NCI-H2196 (cell line): ENCODE measurements around the gene KCNMA1.

Experiments used
- DNase-seq: peaks from one replicate; lab custom pipeline; 2025; ENCODE audit not compliant: unreplicated experiment; lab: John Stamatoyannopoulos, UW

KCNMA1 gene

DNA sequence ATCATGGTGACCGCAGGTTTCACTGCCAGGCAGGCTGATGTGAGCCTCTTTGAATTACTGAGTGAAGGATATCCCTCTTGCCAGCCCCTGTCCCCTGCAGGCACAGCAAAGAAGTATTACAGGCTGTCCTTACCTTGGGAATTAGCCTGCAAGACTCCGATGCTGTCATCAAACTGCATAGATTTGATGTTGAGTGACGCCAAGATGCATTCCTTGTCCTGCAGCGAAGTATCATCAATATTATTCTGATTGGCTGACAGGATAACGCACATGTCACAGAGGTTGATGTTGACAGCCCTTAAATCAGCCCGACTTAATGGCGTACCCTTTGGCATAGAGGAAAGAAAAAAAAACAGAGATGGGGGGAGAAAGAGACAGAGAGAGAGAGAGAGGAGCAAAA lies 693.0 kb downstream of the KCNMA1 start:
- no peak for DNase-seq

DNA sequence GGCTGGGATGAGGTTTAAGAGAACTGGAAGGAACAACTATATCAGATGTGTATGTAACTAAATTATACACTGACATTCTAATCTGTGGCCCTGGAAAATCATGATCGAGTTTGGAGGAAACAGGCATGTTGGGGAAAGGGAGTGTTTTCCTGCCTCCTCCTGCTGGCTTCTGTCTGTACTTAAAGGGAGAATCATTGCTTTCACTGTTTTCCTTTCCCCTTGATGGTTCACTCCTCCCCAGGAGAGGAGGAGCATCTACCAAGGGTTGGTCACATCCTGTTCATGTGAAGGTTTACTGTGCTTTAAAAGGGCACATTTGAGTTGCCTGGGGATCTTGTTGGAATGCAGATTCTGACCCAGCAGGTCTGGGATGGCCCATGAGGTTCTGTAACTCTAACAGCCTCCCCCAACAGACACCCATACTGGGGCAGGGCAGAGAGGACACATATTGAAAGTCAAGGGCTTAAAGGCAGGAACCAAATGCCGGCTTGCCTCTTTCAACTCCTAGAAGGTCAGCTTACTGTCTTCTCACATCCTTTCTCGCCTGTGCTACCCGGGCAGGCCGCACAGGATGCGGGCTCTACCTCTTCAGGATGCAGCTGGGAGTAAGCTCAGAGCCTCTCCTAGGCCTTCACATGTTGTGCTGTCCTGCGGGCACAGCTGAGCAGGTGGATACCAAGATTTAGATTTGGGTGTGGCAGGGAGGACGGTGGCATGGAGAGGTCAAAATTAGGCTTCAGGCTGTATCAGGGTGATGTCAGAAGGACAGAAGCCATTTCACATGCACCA lies 694.8 kb downstream of the KCNMA1 start:
- DNase-seq, result no peak

DNA sequence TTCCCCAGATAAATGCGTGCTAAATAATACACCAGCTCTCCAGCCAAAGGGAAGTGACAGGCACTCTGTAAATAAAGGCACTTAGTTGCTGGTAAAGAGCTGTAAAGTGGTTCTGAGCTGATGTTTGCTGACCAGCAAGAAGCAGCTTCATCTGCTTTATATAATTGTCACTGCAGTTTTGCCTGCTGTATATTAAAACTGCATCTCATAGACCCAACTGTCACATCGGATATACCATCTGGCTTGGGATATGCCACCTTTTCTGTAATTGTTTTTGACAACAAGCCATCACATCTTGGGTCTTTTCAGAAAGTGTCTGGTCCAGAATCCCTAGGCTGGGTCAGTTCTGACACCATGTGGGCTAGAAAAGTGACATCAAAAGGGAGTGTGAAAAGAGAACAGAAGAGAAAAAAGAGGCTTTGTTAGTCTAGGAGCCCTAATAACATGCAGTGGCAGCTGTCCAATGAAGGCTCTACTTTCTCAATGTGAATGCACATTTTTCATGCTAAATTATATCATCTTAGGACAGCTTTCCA lies 697.6 kb downstream of the KCNMA1 start:
- DNase-seq, result no peak

DNA sequence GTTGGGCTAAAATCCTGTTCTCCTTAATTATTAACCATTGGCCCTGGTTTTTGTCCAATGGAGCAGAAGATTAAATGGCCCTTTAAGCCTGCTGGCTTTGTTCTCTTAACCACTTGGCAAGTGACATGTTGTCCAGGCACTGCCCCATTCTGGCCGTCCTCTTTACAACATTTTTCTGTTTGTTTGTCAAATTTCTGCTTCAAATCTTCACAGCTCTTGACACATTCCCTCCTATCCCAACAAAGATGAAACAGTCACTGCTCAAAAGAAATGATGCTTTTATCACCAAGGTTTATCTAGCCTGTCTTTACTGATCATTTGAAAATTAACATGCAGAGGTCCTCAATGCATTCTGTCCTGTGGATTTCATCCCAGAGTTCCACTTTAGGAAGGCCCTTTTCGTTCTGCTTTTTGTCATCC lies 700.4 kb downstream of the KCNMA1 start:
- DNase-seq, result no peak

DNA sequence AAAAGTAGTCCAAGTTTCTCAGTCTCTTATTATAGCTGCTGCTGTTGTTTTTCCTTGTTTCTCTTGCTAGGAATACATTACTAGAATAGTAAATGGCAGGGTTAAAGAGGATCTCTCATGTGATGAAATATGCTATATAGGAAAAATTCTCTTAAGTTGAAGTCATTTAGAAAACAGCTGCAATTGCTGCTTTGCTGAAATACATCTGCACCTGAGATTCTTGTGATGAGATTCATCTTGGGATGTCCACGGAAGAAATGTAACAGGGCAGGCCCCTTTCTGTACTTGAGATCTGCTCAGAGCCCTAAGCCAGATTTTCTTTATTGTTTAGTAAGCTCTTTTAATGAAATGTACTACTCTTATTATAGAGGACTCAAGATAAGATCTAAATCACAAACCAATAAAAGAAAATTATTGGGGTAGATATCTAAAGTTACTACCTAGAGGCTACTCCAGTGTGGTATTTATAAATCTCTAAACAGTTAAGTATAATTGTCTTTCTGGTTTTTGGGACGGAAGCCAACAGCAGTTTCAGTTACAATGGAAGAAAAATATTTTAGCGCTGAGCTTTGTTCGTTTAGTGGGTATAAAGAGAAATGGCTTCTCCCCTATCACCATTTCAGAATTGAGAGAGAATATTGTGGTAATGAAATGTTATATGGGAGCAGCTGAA lies 701.5 kb downstream of the KCNMA1 start:
- no peak for DNase-seq

DNA sequence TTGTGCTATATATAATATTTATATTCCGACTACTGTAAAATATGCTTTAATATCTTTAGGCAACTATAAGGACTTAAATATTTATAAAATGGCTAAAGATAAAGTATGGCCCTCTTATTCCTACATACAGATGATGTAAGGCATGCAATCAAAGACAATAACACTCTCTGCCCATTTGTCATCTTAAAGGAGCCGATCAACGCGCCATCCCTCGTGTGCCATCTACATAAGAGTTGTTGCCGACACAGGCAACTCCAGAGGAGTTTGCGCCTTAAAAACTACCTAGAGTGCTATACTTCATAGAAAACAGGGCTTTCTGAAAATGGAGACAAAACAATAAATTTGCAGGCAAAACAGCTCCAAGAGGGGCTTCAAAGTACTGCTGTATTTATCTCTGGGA lies 709.0 kb downstream of the KCNMA1 start:
- DNase-seq, result no peak

DNA sequence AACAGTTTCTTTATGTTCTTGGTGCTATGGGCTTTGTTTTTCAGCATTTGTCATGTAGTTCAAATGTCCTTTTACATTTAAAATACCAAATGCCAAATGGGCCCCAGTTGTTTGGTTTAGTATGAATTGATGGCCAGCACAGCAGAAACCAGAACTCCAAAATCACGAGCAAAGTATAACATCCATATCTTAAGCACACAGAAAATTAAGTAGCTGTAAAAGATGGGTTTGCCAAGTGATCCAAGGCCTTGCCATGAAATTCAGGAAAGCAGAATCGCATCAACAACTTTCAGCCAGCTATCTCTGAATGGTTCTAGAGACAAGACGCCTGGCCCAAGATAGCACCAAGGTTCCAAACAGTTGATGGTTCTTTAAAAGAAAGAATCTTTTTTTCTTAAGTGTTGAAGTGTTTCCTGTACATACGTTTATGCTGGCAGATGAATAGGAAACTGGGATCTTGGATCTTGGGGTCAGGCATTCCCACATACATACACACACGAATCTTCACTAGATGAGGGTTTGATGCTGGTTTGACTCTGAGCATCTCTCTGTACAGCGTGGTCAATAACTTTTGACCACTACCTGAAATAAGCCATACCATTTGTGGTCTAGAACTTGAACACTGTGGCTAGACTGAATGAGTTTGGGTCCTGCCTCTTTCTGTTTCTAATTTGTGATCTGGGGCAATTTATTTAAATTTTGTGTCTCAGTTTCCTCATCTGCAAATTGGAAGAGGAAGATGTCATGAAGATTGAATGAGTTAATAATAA lies 711.8 kb downstream of the KCNMA1 start:
- DNase-seq, result no peak

DNA sequence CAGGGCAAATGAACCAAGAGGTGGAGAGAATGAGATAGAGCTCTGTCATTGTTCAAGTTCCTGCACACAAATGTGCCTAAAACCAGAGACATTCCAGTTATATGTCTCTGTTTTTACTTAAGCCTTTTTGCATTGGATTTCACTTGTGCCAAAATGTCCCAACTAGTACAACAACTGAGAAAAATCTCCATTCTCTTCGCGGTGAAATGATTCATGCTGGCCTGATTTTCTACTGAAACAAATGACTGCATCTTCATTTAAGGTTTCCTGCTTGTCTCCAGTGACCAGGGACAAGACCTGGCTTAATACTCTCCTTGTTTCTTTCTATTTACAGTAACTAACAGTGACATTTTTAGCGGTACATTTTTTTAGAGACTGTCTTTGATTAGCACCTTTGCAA lies 714.9 kb downstream of the KCNMA1 start:
- DNase-seq, result no peak

DNA sequence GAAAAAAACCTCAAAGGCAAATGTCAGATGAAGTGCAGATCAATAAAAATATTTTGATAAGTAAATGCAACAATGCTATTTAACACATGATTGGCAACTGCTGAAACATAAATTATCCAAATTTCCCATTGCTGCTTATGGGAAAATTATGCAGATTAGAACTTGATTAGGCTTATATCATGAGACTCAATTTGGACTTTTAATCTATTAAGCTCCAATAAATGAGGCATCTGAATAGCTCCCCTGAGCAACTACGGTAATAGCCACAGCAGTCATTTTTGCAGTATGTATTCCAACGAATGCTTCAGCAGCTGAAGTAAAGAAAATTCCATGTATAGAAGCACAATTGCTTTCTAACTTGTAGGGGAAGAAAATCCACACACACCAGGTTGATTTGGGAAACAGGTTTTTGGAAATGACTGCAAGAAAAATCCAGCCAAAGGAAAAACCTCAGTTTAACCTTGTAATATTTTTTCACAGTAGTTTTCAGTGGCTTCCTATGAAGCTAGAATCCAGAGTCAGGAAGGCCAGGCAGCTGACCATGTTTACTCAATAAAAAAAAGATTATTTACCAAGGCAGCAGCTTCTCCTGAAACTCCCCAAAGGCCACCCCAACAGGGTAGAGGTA lies 716.1 kb downstream of the KCNMA1 start:
- DNase-seq, result no peak

DNA sequence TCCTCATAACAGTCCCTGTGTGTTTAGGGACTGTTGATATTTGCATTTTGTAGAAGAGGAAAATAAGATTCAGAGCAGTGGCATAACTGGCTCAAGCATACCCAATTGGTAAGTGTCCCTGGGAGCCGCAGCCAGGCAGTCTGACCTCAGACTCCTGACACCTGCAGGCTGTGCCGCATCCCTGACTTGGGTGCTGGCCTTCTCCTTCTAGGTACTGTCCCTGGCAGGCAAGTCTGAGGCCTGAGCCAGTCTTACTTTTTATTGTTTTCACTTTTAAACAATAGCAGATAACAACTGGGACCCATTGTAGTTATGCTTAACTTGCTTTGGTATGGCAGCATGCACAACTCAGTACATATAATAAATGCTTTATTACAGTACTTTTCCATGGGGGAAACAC lies 717.0 kb downstream of the KCNMA1 start:
- no peak for DNase-seq

DNA sequence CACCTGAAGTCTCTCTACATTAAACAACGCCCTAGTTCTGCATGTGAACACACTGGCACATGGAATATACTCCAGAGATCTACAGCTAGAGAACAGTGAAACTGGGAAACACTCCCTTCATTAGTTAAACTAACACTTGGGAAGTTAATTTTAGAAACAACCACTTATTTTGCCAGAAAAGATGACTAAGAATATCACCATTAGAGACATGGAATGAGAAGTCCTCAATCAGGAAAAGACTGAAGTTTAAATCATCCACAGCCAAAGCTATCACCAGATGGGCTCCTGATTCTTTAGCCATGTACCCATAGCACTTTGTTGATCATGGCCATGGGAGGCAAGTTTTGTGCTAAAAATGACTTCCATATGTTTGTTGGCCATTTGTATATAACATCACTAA lies 719.5 kb downstream of the KCNMA1 start:
- DNase-seq, result no peak

DNA sequence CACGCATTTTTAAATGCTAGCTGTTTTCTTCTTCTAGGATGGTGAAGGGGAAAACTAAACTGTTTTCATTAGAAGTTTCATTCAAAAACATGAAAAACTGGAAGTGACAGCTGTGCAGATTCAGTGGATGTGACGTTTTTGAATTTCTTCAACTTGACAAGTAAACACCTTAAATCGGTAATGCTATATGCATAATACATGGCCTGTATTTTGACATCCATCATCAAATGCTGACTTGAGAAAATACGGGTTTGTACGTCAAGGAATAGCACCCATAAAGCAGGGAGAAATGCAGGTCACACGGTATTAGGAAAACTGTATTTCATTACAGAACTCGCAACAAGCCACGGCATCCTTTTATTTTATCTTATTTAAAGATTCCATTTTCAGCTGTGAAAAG lies 720.5 kb downstream of the KCNMA1 start:
- no peak for DNase-seq

DNA sequence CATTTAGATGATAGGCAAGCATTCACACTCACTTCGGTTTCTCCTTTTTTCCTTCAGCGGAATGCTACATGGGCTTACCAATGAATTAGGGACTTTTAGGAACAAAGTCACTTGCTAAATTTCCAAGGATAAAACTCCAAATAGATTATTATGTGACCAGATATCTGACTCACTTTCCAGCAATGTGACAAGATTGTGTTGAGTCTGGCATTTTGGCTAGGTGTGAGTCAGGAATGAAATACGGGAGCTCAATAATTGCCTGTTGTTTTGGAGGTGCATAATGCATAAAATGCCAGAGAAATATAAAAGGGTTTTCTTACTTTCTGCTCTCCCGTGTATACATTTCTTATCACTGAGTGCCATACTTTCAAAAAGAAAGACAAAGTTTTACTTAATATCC lies 721.1 kb downstream of the KCNMA1 start:
- DNase-seq, result no peak

DNA sequence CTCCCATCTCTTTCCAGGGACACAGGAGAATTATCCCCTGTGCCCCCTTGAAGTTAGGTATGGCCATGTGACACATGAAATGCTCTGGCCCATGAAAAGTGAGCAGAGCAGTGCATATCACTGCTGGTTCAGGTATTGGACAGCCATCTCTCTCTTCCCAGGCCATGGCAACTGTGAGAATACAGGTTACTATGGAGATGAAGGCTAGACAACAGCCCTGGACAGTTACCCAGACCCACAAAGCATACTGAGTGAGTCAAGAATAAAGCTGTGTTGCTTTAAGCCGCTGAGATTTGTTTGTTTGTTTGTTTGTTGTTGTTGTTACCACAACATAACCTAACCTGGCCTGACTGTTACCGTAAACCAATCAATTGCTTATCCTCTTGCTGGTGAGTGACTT lies 722.3 kb downstream of the KCNMA1 start:
- DNase-seq, result no peak

DNA sequence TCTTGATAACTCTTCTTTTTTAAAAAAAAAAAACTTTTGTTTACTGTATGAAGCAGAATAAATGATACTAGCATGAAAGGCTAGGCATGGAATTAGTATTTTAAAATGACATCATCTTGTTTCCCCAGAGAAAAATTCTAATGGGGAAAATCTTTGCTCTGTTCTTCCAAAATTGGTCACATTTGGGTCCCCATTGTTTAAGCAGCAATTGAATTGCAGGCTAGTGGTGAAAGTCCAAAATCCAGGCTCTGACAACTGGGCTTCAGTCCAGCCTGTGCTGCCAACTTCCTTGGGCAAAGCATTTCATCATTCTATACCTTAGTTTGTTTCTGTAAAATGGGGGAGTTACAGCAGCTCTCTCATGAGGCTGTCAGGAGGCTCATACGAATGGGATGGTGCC lies 726.4 kb downstream of the KCNMA1 start:
- DNase-seq, result no peak

DNA sequence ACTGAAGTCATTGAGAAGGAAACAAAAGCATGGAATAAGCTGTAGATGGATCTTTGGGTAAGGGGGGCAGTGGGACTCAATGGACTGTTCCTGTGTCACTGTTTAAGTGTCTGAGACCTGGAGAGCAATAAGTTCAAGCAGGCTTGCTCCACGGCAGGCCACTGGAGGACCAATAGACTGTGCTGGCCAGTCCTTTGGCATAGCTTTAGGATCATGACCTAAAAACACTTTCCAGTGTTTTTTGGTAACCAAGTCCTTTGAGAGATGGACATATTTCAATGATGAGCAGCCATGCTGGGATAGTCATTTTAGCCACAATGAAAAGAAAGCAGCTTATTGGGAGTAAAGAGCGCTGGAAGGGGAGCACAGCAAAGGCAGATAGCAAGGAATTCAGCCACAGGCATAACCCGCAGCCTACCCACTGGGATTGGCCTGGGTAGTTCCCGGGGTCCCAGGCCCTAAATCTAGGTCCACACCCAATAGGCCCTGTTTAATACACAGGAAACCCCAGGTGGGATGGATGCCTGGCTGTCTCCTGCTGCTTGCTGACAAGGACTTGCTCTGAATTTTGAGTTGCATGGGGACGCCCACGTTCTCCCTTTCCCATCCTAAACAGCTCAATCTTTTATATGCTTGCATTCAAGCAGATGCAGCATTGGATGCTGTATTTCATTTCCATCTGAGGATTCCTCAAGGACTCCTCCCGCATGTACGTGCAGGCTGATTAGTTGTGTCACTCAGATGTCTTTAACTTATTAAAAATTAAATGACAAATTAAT lies 727.2 kb downstream of the KCNMA1 start:
- no peak for DNase-seq

DNA sequence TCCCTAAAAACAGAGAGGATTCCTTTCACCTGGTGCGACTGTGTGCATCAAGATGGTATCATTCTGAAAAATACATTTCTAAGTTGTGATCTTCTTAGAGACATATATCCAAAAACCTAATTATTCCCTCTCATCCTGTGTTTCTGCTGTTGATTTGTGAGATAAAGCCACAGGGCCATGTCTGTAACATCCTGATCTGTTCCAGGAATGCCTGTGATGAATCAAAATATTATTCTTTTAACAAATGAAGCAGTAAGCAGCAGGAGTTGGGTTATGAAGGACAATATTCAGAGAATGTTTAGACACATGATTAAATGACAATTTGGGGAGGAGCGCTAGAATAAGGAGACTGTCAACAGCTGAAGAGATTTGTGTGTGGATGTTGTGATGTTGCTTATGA lies 731.4 kb downstream of the KCNMA1 start:
- DNase-seq, result no peak

DNA sequence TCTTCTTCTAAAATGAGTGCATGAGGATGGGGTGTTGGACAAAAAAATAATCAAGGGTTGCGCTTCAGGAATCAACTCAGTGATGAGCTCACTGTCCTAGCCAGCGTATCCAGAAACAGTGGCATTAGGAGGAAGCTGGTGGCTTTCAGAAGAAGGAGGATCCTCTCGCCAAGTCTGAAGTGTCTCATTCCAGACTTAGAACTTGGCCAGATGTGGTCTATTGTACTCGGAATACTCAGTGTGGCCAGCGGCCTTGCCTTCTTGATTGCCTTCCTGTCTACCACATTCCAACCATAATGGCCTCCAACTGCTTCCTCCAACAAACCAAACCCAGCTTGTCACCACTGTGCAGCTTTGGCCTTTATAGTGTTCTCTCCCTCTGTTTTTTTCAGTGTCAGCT lies 732.4 kb downstream of the KCNMA1 start:
- DNase-seq, result no peak

DNA sequence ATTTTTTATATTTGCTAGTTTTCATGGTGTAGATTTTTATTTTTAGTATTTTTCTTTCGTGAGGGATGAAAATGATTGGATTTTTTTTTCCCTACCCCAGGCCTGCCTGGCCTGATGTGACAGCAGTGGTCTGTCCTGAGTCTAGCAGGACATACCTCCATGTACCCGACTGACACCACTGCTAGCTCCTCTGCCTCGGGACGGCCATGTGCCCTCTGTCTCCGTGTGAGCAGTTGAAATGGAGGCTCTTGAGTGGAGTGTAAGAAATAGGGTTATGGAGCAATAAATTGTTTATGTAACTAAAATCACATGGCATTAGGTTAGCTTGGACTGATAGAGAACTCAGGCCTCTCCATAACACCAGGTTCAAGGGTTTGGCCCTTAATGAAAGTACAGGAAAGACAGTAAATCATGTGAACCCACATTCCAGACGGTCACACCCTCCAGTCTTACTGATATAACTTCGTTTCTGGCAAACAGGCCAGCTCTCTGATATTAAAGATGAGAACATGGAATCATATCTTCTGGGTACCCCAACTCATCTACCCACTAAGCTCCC lies 734.1 kb downstream of the KCNMA1 start:
- no peak for DNase-seq

DNA sequence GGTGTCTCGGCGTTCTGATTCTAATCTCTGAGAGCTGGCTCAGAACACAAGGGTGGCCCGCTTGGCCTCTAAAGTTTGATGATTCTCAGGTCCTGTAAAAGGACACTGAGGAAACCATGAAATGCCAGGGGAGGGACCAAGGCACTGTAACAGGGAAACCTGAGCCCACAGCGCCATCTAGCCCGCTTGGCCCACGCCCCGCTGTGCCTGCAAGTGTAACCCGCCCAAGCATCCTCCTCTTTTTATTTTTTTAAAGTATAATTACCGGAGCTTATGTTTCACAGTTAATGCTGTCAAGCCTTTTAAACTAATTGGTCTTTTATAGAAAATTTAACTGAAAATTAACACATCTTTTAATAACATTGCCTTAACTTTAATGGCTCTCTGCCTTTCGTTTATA lies 734.7 kb downstream of the KCNMA1 start:
- DNase-seq, result no peak
